AG04450 (cell line): ENCODE results near the gene UBL4A. TPM values are rescaled to one million over a fixed set of nuclear protein-coding genes. Genes with fewer than 3 reads are reported as not detected.

ENCODE experiments used
- CTCF ChIA-PET: fragments of 300-600, 350-600 bp; formaldehyde crosslinking; extraction: SDS; loops from one replicate; lab custom pipeline; 2022; ENCODE audit warnings: antibody characterized with exemption, inconsistent platforms; lab: Charles Lee
- POLR2A ChIA-PET: fragments of 350-600 bp; formaldehyde crosslinking; extraction: SDS; loops from one replicate; lab custom pipeline; 2021; ENCODE audit warnings: antibody characterized with exemption, inconsistent platforms; lab: Yijun Ruan, JAX
- DNase-seq: peaks from one replicate; pipeline ENCODE4 v3.0.0-alpha.2; 2011; ENCODE audit warnings: low read depth, low spot score
- H3K27ac ChIP-seq: one replicate; pipeline ENCODE4 v1.5.1; 2012; ENCODE audit warnings: low read depth, low read length, control low read depth
- H3K27me3 ChIP-seq: one replicate; pipeline ENCODE4 v1.6.0; 2012; ENCODE audit warnings: low read length; ENCODE audit not compliant: control insufficient read depth, insufficient read depth
- H3K4me3 ChIP-seq: 2 replicates; pipeline ENCODE4 v1.5.1; 2011; ENCODE audit warnings: mild to moderate bottlenecking, low read depth, low read length, control low read depth
- H3K9me3 ChIP-seq: 2 replicates; pipeline ENCODE4 v1.5.1; 2012; ENCODE audit warnings: low read length; ENCODE audit not compliant: control insufficient read depth, insufficient read depth
- polyA plus RNA-seq: library from polyadenylated mRNA; depleted of rRNA; stranded (reverse); fragments of >200 nt; gene quantifications from 2 replicates; pipeline ENCODE4 v1.2.3, GENCODE V29; 2011
- TF ChIP-seq, protein P1 (sequence below): IDR thresholded peaks from 2 replicates; pipeline ENCODE4 v1.5.1; 2011; ENCODE audit warnings: low read depth, low read length, control low read depth, inconsistent platforms

The UBL4A gene
- polyA plus RNA-seq, 1 experiment, result 17.4 TPM

DNA sequence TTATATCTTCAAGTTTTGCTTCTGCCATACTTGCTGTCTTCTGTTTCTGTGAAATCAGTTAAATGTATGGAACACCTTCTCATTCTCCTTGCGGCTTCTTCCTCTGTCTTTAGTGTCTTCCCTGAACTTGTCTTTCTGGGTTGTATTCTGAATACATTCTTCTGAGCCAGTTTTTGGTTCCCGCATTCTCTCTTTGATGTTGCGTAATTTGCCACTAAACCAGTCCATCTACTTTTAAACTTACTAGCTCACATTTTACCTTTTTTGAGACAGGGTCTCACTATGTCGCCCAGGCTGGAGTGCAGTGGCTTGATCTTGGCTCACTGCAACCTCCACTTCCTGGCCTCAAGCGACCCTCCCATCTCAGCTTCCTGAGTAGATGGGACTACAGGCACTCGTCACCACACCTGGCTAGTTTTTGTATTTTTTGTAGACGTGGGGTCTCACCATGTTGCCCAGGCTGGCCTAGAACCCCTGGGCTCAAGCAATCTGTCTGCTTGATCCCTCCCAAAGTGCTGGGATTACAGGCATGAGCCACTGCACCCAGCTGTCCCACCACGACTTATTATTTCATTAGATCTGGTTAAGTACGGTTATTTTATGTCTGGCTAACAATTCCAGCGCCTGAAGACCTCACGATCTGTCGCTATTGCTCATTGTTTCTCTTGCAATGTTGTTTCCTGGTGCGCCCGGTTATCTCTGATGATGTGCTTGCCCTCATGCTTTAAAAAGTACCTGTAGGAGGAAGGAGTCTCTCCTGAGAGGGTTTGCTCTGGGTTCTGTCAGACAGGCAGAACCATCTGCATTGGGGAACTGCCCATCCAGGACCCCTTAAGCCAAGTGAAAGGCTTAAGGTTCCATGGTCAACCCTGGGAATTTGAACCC, 39.4 kb upstream of the UBL4A start:
- CTCF ChIA-PET, result interaction anchor here (1.4 kb wide), 1 partner anchor 127 kb away, joined by 5 read pairs; no protein-coding TSS in a partner anchor
- H3K27me3 ChIP-seq, result no peaks in the 10 kb centered on the region
- TF ChIP-seq, protein P1, sequence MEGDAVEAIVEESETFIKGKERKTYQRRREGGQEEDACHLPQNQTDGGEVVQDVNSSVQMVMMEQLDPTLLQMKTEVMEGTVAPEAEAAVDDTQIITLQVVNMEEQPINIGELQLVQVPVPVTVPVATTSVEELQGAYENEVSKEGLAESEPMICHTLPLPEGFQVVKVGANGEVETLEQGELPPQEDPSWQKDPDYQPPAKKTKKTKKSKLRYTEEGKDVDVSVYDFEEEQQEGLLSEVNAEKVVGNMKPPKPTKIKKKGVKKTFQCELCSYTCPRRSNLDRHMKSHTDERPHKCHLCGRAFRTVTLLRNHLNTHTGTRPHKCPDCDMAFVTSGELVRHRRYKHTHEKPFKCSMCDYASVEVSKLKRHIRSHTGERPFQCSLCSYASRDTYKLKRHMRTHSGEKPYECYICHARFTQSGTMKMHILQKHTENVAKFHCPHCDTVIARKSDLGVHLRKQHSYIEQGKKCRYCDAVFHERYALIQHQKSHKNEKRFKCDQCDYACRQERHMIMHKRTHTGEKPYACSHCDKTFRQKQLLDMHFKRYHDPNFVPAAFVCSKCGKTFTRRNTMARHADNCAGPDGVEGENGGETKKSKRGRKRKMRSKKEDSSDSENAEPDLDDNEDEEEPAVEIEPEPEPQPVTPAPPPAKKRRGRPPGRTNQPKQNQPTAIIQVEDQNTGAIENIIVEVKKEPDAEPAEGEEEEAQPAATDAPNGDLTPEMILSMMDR, result no peak
- no peak overlapping the region for H3K4me3 ChIP-seq
- no peak overlapping the region for H3K27ac ChIP-seq
- H3K9me3 ChIP-seq, result no peaks in the 10 kb centered on the region
- no peak for DNase-seq
- POLR2A ChIA-PET, result interaction anchor here (0.6 kb wide), 1 partner anchor 16 kb away, joined by 3 read pairs; no protein-coding TSS in a partner anchor

DNA sequence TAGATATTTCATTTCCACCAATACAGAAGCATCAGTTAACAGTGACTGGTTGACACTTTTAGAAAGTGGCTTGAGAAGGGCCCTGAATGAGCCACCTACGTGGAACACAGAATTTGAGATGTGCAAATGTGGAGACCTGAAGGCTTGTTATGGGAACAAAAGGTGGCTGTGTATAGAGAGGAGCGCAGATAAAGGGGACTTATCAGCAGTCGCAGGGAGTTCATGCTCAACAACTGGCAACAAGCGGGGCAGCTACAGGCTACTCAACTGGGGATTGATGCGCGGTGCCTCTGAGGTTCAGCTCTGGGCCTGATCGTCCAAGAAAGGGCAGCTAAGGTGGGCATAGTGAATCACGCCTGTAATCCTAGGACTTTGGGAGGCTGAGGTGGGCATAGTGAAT, 33.0 kb upstream of the UBL4A start:
- no peak for DNase-seq
- Histone ChIP-seq H3K4me3 (no peak overlapping the region), H3K27me3 (no peaks in the 10 kb centered on the region), H3K9me3 (no peaks in the 10 kb centered on the region), H3K27ac (no peak overlapping the region)
- TF ChIP-seq, protein P1, result no peak
- POLR2A ChIA-PET, result no interaction called here
- CTCF ChIA-PET, result no interaction called here

DNA sequence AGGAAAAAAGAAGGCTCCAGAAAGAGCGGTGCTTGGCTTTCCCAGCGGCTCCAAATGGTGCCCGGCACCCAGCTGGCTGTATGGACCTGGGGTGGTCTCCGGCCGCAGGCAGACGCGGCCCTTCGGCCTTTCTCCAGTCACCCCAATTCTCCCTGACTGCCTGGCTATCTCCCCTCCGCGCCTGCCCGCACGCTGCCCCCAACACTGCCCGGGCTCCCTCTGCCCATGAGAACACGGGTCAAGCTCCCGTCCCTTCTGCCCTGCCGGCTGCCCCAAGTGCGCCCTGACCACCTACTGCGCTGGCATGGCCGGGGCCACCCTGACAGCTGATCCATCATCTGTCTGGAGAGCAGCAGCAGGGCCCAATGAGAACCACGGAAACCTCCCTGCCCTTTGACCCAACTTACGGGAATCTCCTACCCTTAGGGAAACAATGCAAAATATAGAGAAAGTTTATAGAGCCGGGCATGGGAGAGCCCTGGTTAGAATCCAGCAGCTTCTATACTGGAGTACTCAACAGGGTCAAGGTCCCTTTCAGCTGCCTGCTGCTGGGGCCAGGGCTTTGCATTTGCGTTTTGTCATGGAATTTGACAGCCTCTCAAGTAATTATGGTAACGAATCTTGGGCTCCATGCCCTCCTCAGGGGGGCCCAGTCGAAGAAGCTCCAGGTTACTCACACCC, 30.8 kb upstream of the UBL4A start:
- ChIA-PET POLR2A (interaction anchor here (0.6 to 2.7 kb wide), 3 partner anchors 24 to 30 kb away, joined by 3 to 12 read pairs (median 8); partner anchors contain the start of genes IKBKG and SLC10A3), CTCF (interaction anchor here (2.9 kb wide), 1 partner anchor 10 kb away, joined by 12 read pairs; no protein-coding TSS in a partner anchor)
- DNase-seq, result no peak
- TF ChIP-seq, protein P1, result no peak
- Histone ChIP-seq H3K27ac (peak overlapping the region; percentile 81), H3K27me3 (no peaks in the 10 kb centered on the region), H3K9me3 (no peaks in the 10 kb centered on the region), H3K4me3 (peak overlapping the region; percentile 50; the same call in 1 of the 2 replicates)

DNA sequence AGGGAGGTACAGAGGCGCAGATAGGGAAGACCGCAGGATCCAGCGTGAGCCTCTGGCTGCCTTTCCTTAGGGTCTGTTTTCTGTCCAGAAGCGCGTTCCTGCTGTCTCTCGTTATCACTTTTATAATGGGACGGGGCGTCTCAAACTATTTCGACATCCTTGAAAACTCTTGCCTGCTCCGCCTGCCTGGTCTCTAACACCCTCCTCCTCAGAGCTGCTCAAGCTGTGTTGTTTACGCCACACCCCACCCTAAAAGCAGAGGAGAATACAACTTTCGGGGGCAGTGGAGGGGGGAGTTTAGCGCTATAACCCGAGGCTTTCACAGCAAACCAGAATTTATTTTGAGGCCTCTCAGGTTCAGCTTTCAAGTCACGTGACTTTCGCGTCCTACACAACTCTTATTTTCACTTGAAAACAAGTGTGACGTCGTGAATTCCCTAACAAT, 30.3 kb upstream of the UBL4A start:
- Histone ChIP-seq H3K4me3 (peak overlapping the region; percentile 50), H3K27ac (peak overlapping the region; percentile 81), H3K9me3 (no peaks in the 10 kb centered on the region), H3K27me3 (no peaks in the 10 kb centered on the region)
- TF ChIP-seq, protein P1, result no peak
- ChIA-PET POLR2A (interaction anchor here (0.6 to 2.7 kb wide), 4 partner anchors 11 to 38 kb away, joined by 3 to 12 read pairs (median 6); partner anchors contain the start of genes LAGE3 and SLC10A3), CTCF (interaction anchor here (2.9 kb wide), 1 partner anchor 11 kb away, joined by 12 read pairs; no protein-coding TSS in a partner anchor)
- DNase-seq, result no peak
